Gastroesophageal sphincter (tissue), 3 donors: ENCODE data around the gene STUB1.

Source experiments
- EP300 ChIP-seq: sonication (generic); formaldehyde crosslinking; IDR thresholded peaks from one replicate; pipeline ENCODE4 v1.6.1; 2017; ENCODE audit warnings: antibody characterized with exemption, mild to moderate bottlenecking
- POLR2A ChIP-seq, 2 donors: fragments of 450-650 bp; IDR thresholded peaks; one replicate each; pipeline ENCODE4 v1.6.1; 2017; ENCODE audit warnings: antibody characterized with exemption in 2 of 2, mild to moderate bottlenecking in 2 of 2, moderate library complexity in 1 of 2
- POLR2AphosphoS5 ChIP-seq: sonication (generic); formaldehyde crosslinking; IDR thresholded peaks from one replicate; pipeline ENCODE4 v1.6.1; 2017; ENCODE audit warnings: antibody characterized with exemption
- TF ChIP-seq, protein P1 (sequence below), 4 experiments: fragments of 200-600 bp in 2 of 4; fragments of 450-650 bp in 2 of 4; sonication (generic) in 1 of 4; IDR thresholded peaks; one replicate each; pipeline ENCODE4 v1.5.1; 2017 to 2019; ENCODE audit warnings: antibody characterized with exemption in 4 of 4, mild to moderate bottlenecking in 2 of 4, moderate library complexity in 2 of 4

DNA sequence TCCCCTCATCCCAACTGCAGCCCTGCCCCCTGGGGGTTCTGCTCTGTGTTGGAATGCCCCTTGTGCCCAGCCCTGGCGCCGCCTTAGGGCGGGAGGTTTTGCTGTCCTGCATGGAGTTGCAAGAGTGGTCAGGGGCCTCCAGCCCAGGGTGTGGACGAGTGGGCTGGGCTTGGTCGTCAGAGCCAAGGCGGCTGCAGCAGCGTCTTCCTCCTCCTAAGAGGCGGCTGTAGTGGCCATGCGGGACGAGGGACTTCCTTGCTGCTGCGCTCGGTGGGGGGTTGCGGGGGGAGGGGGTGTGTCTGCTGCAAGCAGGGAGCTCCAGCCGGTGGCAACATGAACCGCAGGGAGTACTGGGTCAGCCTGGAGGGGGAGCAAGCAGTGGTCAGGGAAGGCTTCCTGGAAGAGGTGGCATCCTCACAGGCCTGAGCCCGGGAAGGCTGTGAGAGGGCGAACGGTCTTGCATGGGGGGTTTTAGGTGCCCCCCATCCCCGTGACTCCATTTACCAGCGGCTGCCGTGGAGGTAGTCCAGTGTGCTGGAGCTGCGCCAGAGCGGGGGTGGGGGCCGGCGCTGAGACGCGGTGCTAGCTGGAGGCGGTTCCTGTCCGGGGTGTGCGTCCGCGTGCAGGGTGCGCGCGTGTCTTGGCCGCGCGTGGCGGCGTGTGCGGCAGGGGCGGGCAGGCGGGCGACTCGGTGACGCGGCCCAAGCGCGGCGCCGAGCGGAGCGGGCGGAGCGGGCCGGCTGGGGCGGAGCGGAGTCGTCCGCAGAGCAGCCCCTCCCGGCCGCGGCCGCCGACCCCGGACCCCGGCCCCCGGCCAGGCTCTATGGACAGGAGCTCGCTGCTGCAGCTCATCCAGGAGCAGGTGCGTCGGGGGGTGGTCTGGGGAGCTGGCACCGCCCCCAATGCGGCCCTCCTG lies 5.0 kb upstream of the STUB1 start, which contains the start of gene RHBDL1:
- TF ChIP-seq EP300 (no peak), POLR2A (IDR thresholded peaks at IDR 0.05) (no peak), POLR2AphosphoS5 (no peak)
- TF ChIP-seq, protein P1, sequence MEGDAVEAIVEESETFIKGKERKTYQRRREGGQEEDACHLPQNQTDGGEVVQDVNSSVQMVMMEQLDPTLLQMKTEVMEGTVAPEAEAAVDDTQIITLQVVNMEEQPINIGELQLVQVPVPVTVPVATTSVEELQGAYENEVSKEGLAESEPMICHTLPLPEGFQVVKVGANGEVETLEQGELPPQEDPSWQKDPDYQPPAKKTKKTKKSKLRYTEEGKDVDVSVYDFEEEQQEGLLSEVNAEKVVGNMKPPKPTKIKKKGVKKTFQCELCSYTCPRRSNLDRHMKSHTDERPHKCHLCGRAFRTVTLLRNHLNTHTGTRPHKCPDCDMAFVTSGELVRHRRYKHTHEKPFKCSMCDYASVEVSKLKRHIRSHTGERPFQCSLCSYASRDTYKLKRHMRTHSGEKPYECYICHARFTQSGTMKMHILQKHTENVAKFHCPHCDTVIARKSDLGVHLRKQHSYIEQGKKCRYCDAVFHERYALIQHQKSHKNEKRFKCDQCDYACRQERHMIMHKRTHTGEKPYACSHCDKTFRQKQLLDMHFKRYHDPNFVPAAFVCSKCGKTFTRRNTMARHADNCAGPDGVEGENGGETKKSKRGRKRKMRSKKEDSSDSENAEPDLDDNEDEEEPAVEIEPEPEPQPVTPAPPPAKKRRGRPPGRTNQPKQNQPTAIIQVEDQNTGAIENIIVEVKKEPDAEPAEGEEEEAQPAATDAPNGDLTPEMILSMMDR (IDR thresholded peaks at IDR 0.05), result no peak
